ENCODE measurements around the gene FGF1. TPM values are rescaled to one million over a fixed set of nuclear protein-coding genes. Genes with fewer than 3 reads are reported as not detected.

Gene FGF1
- total RNA-seq, 1 experiment from 2014 or later, result 3.2 TPM

- no peak for DNase-seq
- Histone ChIP-seq H3K18ac (ENCODE audit: insufficient read length, low read depth, low read length) (no peak overlapping the region), H4K8ac (replicated peaks; ENCODE audit: insufficient read length, low read depth, low read length) (no peak overlapping the region), H3K27me3 (ENCODE audit: insufficient read depth, low read length) (no peaks in the 10 kb centered on the region), H2AFZ (ENCODE audit: low read length) (no peak overlapping the region), H4K20me1 (ENCODE audit: control insufficient read depth, insufficient read depth, insufficient read length) (no peaks in the 10 kb centered on the region), H3T11ph (ENCODE audit: low read length) (no peak overlapping the region), H3K14ac (ENCODE audit: insufficient read depth, low read length) (no peak overlapping the region), H3K23ac (ENCODE audit: insufficient read length, low read depth, low read length) (no peak overlapping the region), H2BK120ac (ENCODE audit: low read depth, low read length, poor library complexity, severe bottlenecking) (no peak overlapping the region), H3K4me2 (ENCODE audit: insufficient read depth, insufficient read length, low read length) (no peak overlapping the region), H2BK20ac (ENCODE audit: low read depth, low read length, poor library complexity, severe bottlenecking) (no peak overlapping the region), H4K5ac (ENCODE audit: insufficient read length, low read depth, low read length) (no peak overlapping the region), H3K56ac (ENCODE audit: insufficient read length, low read depth, low read length) (no peak overlapping the region), H3K27ac (ENCODE audit: insufficient read length, low read depth, low read length) (no peak overlapping the region), H3K9ac (ENCODE audit: extremely low read depth, insufficient read length, low read length) (no peak overlapping the region), H3K23me2 (ENCODE audit: insufficient read length, low read depth, low read length, poor library complexity, severe bottlenecking) (no peaks in the 10 kb centered on the region), H3K79me2 (ENCODE audit: insufficient read depth, low read length) (0 out of 2 replicates have a peak, but pooled peaks cover 2% of the 10 kb centered on the region), H3K9me3 (ENCODE audit: control insufficient read depth, low read depth, low read length) (no peaks in the 10 kb centered on the region), H3K4ac (ENCODE audit: low read depth, low read length) (no peak overlapping the region), H3K4me1 (ENCODE audit: insufficient read depth, low read length) (peaks cover 2% of the 10 kb centered on the region; the same call in 1 of the 2 replicates), H3K79me1 (ENCODE audit: insufficient read depth, low read depth, low read length, poor library complexity, severe bottlenecking) (no peaks in the 10 kb centered on the region), H2BK5ac (ENCODE audit: insufficient read length, low read length) (no peak overlapping the region), H2BK15ac (ENCODE audit: low read depth, low read length) (no peak overlapping the region), H2AK5ac (ENCODE audit: insufficient read length, low read length) (no peak overlapping the region), H2BK12ac (ENCODE audit: insufficient read length, low read depth, low read length) (no peak overlapping the region), H4K91ac (ENCODE audit: insufficient read length, low read depth, low read length) (no peak overlapping the region)
- no peak overlapping the region for H3K27ac Mint-ChIP-seq
- H3K4me1 Mint-ChIP-seq, result peaks cover 29 to 33% of the 10 kb centered on the region in 2 experiments
- H3K4me3 Mint-ChIP-seq, result no peak overlapping the region
- TF ChIP-seq CTCF (conservative IDR thresholded peaks at IDR 0.05), result no peak
- H3K27me3 Mint-ChIP-seq (ENCODE audit: low read depth), result no peaks in the 10 kb centered on the region
- H3K36me3 Mint-ChIP-seq (ENCODE audit: insufficient read depth in 1 of 3, low read depth in 3 of 3), result no peaks in the 10 kb centered on the region; a peak in 1 of 7 replicates
- no peaks in the 10 kb centered on the region for H3K9me3 Mint-ChIP-seq
- no CpG with 5 or more reads among the region's 9 CpGs for WGBS (ENCODE audit: extremely low coverage, insufficient read length, low lambda C conversion rate)
Measured at GRCh38 chr5:142640316-142641005, 45.4 kb downstream of the FGF1 start.
